ENCODE results near the gene AFAP1.

The AFAP1 gene

GRCh38 chr4:7806338-7807090 lies 133.1 kb downstream of the AFAP1 start:
- no peak for DNase-seq (ENCODE audit: low read depth in 2 of 2, low spot score in 1 of 2)

DNA sequence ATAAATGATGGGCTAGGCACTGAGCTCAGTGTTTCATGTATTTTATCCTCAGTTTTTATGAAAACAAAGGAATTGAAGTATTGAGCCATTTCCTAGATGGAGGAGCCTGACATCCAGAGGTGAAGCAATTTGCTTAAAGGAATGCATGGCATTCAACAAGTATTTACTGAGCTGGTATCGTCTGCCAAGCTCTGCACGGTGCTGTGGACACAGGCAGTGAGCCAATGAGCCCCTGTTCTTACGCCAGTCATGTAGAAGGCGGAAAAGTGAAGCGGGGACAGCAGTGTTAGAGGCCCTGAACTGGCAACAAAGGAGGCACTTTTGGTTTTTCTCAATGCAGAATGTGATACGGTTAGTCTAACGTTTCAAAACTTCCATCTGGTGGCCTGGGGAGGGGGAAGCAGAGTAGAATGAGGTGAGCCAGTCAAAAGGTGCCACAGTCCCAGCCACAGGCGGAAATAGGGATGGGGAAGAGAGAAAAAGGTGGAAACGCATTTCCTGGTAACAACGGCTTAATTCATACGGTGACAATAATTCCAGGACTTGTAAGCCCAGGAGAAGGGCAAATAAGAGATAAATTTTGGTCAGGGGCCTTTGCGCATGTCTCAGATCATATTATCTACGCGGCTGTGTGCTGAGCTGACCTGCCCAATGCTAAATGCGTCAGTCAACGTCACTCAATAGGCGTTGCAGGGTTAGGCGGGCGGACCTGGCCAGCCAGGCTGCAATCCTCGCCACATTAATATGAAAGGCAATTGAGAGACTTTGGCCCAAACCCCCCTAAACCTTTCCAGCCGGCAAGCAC lies 133.9 kb downstream of the AFAP1 start:
- no peak for DNase-seq (ENCODE audit: low read depth in 2 of 2, low spot score in 1 of 2)

DNA sequence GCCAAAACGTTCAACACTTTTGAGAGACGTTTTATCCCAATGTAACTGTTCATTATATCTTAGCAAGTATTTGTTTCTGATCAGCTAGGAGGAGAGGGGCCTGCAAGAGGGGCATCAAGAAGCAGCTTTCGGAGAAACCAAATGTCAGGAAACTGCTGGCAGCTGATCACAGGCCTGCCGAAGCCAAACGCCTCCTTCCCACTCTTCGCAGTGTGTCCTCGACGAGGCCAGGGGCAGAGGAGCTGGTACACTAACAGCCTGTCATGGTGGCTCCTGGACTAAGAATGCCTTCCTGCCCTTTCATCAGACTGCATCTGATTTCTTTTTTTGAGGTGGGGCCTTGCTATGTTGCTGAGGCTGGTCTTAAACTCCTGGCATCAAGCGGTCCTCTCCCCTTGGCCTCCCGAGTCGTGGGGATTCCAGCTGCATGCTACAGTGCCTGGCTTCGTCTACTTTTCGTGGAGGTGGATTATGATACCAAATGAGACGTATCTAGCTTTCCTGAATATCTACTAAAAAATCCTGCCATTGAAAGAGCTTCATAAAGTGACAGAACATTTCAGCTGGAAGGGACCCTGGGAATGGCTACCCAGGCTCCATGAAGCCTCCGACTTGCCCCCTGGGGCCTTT lies 134.8 kb downstream of the AFAP1 start:
- no peak for DNase-seq (ENCODE audit: low read depth in 2 of 2, low spot score in 1 of 2)

- peak; percentile 54 to 73 for DNase-seq (ENCODE audit: low read depth in 2 of 2, low spot score in 1 of 2)
These were observed 135.5 kb downstream of the AFAP1 start for GRCh38 chr4:7803992-7804755.

- DNase-seq (ENCODE audit: low read depth in 2 of 2, low spot score in 1 of 2): no peak
These were observed 136.3 kb downstream of the AFAP1 start for GRCh38 chr4:7803371-7803770.

GRCh38 chr4:7802093-7802726 lies 137.5 kb downstream of the AFAP1 start:
- peak; percentile 40 to 69 for DNase-seq (ENCODE audit: low read depth in 2 of 2, low spot score in 1 of 2)

- DNase-seq (ENCODE audit: low read depth in 2 of 2, low spot score in 1 of 2): no peak
These were observed 138.0 kb downstream of the AFAP1 start for GRCh38 chr4:7801641-7802040.

DNA sequence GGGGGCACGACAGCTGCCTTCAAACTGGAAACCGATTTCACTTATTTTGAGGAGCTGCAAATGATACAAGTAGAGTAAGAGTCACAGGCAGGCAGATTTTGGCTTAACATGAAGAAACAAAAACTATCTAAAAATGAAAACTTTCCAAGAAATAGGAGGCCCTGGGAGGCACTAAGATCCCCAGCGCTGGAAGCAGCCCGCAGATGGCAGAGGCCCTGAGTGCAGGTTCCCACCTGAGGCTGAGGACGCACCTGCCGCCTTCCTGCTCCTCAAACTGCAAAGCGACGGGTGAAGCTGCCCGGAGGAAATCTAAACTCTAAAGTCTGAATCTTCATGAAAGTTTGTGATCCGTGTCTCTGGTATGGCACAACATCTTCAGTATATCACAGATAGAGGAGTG lies 138.7 kb downstream of the AFAP1 start:
- DNase-seq (ENCODE audit: low read depth in 2 of 2, low spot score in 1 of 2): no peak

GRCh38 chr4:7800410-7800809 lies 139.3 kb downstream of the AFAP1 start:
- no peak for DNase-seq (ENCODE audit: low read depth in 2 of 2, low spot score in 1 of 2)

GRCh38 chr4:7799736-7800135 lies 139.9 kb downstream of the AFAP1 start:
- no peak for DNase-seq (ENCODE audit: low read depth in 2 of 2, low spot score in 1 of 2)

DNA sequence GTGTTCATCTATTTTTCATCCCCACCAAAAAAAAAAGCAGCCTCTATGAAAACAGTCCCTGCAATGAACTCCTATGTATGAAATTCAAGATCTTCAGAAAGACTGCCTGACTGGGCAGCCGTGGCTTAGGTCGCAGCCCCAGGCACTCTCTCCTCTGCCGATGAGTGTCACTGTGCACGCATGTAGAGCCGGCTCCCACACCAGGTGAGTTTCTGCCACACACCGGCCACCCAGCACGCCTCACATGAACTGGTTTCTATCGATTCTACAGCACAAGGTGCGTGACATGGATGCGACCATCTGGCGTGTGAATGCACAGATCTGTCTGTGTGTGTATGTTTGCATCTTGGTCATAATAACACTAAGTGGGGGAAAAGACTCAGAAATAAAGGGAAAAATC lies 140.4 kb downstream of the AFAP1 start:
- DNase-seq (ENCODE audit: low read depth in 2 of 2, low spot score in 1 of 2): no peak

GRCh38 chr4:7798178-7798995 lies 141.3 kb downstream of the AFAP1 start:
- no peak for DNase-seq (ENCODE audit: low read depth in 2 of 2, low spot score in 1 of 2)

GRCh38 chr4:7797330-7797729 lies 142.3 kb downstream of the AFAP1 start:
- no peak for DNase-seq (ENCODE audit: low read depth in 2 of 2, low spot score in 1 of 2)

- DNase-seq (ENCODE audit: low read depth in 2 of 2, low spot score in 1 of 2): no peak
These were observed 143.7 kb downstream of the AFAP1 start for GRCh38 chr4:7795983-7796382.

DNA sequence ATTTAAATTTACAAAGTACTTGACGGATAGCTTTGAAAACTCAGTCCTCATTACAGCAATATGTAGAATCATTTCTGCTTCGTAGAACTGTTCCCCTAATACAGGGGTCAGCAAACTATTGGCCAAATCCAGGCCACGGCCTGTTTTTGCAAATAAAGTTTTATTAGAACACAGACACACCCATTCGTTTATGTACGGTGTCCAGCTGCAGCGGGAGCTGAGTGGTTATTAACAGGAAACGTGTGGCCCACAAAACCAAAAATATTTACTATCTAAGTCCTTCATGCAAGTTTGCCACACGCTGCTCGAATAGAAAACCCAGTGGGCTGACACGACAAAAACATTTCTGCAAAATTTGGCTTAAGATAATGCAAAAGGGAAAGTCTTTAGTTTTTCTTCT lies 146.5 kb downstream of the AFAP1 start:
- DNase-seq (ENCODE audit: low read depth in 2 of 2, low spot score in 1 of 2): no peak

- DNase-seq (ENCODE audit: low read depth in 2 of 2, low spot score in 1 of 2): no peak
These were observed 147.0 kb downstream of the AFAP1 start for GRCh38 chr4:7792616-7793015.

GRCh38 chr4:7790999-7791398 lies 148.7 kb downstream of the AFAP1 start:
- no peak for DNase-seq (ENCODE audit: low read depth in 2 of 2, low spot score in 1 of 2)

- DNase-seq (ENCODE audit: low read depth in 2 of 2, low spot score in 1 of 2): no peak
These were observed 149.6 kb downstream of the AFAP1 start for GRCh38 chr4:7790023-7790422.

DNA sequence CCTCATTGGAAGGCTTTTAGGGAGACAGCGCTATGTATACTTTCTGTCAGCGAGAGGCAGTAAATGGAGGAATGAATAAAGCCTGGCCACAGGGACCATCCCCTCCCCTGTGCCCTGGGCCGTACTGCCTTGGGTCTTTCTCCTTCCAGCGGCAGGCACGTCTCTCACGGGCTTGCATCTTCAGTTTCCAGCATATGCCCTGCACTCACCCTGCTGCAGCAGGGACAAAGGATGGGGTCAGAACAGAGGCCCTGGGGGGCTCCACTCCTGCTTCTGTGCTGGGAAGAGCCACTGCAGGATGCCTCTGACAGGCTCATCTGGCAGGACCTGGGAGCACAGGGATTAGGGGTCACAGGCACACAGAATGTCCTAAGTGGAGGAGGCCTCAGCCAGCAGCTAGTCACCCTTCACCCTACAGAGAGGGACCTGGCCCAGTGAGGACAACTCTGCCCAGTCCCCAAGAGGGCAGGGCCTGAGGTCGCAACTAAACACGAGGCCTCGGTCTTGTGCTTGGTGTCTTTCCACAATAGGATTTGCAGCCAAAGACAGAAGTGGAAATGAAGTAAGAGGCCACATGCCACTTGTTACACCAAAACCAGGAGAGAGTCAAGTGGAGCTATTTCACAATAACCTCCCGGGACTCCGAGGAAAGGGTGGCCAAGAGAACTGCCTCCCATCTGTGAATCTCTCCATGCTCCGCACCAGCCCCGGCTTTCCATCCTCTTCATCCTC lies 150.8 kb downstream of the AFAP1 start:
- no peak for DNase-seq (ENCODE audit: low read depth in 2 of 2, low spot score in 1 of 2)

Measured in stimulated activated CD8-positive, alpha-beta memory T cell treated with anti-CD3 and anti-CD28 coated beads, Interleukin-4, amount 100 ng/mL, for 4 hours (primary cell).